Stimulated activated CD4-positive, alpha-beta T cell treated with anti-CD3 and anti-CD28 coated beads, Interleukin-15, amount 100 ng/mL, for 48 hours (primary cell): ENCODE measurements around the gene CEP162.
"Not testable (repeated sequence)": the region's sequence is repeated elsewhere in the genome, so short reads cannot be mapped to it uniquely, and the experiment has no call there.

Experiments
- DNase-seq, 2 donors: peaks; one replicate each; pipeline ENCODE4 v3.0.0-alpha.2; 2020; ENCODE audit warnings: low read depth in 2 of 2

Gene CEP162, protein sequence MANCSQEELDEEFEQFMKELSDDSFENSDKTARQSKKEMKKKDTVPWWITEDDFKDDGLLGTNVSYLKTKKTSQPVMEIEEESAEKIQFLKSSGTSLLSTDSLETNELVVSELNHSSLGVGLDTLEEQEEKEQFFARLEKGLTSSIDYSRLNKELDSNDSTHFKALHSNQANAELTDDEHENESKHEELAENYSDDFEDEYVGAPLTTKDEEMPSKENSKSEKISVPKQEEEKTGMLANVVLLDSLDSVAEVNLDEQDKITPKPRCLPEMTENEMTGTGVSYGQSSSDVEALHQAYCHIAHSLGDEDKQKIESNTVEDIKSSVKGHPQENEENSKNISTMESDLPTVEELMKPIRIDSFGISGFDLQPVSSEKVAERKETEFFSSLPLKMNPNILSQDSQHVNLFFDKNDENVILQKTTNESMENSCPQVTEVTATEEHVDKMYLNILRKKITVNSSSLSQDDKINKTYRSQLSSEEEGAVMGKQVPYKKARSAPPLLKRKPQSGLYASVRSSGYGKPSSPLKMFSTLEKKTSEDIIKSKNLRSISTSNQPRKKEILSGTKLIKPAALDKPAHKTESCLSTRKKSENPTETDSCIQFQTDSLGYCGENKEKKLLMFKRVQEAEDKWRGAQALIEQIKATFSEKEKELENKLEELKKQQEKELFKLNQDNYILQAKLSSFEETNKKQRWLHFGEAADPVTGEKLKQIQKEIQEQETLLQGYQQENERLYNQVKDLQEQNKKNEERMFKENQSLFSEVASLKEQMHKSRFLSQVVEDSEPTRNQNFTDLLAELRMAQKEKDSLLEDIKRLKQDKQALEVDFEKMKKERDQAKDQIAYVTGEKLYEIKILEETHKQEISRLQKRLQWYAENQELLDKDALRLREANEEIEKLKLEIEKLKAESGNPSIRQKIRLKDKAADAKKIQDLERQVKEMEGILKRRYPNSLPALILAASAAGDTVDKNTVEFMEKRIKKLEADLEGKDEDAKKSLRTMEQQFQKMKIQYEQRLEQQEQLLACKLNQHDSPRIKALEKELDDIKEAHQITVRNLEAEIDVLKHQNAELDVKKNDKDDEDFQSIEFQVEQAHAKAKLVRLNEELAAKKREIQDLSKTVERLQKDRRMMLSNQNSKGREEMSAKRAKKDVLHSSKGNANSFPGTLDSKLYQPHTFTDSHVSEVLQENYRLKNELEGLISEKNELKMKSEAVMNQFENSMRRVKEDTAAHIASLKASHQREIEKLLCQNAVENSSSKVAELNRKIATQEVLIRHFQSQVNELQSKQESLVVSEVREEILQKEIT (N-terminal part only)

DNA sequence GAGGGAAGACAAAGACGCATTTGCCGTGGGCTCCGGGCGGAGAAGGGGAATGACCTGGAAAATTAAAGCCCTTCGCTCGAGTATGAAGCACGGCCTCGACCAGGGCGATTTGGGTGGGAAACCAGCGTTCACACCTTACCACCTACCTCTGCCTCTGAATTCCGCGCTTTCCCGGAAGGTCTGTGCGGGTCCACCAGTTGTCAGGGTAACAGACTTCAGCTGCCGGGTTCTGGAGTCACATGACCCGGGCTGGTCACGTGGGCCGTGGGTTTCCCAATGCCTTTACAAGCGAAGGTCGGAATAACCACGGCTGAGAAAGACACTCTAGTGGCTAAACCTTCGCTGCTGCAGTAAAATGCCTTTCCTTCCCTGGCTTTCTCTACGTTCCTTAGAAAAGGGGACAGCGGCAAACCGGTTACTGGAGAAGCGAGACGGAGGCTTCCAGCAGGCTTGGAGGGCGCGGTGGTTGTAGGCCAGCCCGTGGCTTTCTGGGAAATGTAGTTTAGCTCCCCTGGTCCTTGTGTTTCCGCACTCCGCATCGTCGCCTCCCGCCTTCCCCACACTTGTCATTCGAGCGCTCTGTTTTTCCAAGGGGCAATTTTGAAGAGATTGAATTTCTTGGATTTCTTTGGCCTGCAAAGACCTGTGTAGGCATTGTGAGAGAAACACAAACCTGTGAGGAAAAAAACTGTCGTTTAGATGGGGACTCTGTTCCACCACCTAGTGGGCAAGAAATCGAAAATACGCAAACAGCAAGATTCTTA lies at the start of gene CEP162:
Gene CEP162, minus strand, starts transcription at position 210 of the 764 bp plus-strand sequence. CDS start 1,250 bp downstream, outside the sequence.
- DNase-seq, result peak; percentile 74 to 80

DNA sequence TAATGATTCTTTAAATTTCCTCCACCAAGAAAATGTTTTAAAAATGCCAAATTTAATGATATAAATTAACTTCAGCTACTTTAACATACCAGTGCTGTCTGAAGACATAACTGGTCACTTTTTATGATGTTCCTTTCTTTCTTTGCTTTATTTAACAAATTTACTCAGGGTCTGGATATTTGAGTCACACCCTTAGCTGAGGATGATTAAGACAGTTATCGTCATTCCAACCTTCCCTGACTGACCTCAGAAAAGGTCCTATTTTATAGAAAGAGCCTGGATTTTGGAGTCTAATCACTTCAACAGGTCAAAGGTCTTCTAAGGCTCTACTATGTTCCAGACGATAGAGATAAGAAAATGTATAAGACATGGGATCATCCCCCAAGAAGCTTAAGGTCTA lies 47.4 kb upstream of the CEP162 start:
- DNase-seq, result no peak

DNA sequence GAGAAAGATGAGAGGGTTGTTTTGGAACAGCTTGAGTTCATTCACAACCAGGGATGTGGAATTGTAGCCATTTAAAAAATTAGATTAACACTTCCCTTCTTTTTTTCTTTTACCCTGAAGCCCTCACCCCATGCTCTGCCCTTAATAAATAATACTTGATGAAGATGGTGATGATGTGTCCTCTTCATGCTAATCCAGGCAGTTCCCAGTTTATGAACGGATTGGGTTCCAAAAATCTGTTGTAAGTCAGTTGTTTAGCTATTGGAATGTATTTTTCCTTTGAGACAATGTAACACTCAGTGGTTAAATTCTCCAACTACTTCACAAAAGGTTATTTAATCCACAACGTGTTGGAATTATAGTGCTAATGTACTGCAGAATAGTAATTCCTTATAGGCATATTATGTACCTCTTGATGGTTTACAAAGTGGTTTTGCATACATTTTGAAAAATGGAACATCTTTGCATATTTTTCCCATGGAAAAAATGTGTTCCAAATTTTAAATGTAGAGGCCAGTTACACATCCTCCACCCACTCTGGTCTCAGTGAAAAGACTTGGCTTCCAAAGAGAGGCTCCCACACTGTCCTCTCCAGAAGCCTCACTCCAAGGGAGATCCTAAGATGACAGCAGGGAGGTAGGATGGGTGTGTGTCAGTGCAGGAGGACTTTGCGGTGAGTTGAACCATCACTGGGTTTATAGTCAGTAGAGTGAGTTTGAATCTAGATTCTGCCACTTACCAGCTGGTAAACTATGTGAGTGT lies 45.8 kb upstream of the CEP162 start:
- no peak for DNase-seq

DNA sequence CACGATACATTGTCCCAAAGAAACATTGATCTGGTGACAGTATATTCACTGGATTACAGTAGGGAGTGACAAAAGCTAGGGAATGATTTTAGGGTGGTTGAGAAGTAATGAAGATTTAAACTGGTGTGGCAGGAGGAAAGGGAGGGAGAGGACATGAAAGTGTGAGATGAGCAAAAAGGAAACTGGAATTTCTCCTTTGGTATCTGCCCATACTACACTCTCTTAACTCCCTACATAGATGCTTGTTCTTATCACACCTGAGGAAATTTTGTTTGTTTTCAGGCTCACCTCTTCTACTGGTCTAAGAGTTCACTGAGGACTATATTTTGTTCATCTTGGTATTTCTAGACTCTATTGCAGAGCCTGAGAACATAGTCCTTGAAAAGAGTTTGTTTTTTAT lies 44.9 kb upstream of the CEP162 start:
- no peak for DNase-seq

DNA sequence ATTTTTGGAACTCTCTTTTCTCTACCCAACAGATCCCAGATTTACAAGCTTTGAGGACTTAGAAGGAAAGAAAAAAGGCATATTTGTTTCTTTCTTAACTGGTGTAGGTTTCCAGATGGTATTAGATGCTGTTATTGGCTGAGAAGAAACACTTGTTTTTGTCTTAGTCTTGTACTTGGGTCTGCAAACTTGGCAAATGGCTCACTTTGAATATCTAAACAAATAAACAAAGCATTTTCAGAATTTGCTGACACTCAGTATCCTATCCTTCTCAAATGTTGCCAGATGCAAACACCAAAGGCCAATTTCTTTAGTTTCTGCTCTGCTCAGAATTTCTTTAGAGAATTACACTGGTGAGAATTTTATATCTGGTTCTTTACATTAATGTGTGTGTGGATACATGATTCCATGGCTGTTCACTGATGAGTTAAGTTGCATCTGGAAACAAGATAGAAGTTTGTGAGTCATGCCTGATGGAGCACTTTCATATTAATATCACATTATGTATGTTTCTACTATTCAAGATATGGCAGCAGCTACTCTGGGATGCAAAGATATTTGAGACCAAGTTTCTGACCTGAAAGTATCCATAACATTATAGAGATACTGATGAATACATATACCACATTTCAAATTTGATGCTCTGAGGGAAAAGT lies 43.7 kb upstream of the CEP162 start:
- DNase-seq, result no peak

DNA sequence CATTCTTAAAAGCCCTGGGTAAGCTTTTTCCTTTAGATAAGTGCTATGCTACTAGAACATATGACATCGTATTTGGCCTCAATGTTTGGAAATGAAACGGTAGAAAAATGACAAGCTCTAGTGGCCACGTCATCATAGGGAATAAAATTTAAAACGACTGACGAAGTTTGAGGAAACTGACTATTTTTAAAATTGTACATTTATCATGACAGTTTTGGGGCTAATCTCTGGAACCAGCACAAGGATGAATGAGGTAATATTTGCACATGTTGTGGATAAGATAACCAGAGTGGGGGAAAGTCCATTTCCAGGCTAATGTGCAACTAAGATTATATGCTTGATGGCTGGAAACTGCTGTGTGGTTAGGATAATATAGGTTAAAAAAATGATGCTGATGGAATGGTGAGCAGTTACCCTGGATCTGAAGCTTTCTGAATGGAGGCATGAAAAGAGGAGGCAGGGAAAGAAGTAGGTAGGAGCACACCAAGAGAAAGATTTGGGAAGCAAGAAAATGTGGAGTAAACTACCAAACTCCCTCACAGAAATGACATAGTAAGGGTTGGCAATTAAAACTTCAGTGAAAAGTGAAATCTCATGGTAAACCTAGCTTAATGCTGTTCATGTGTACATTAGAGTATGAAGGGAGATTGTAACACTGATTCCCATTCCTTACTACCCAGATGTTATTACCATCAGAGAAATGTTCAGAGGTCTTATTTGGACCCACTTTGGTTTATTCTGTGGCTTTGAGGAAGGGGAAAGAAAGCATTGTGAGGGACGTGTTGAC lies 42.7 kb upstream of the CEP162 start:
- no peak for DNase-seq

DNA sequence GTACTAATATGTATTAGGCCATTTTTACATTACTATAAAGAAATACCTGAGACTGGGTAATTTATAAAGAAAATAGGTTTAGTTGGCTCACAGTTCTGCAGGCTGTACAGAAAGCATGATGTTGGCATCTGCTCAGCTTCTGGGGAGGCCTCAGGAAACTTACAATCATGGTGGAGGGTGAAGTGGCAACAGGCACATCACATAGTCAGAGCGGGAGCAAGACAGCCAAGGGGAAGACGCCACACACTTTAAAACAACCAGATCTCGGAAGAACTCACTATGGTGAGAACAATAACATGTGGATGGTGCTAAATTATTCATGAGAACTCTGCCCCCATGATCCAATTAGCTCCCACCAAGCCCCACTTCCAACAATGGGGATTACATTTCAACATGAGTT lies 41.3 kb upstream of the CEP162 start:
- no peak for DNase-seq

DNA sequence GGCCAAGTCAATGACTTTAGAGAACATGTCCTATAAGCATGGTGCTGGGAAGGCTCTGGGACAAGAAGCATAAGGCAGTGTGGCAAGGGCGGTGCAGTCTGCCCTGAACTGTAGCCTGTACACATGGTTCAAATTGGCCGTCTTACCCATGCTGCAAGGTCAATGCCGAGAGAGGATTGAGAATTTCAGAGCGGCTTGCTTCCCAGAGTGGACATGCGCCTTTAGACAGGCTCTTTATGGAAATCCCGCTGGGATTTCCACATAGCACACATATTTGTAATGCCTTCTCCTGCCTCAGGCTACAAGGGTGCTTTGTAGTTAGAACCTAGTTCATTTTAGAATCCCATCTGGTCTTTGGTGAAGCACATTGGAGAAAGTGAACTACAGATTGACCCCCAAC lies 36.1 kb upstream of the CEP162 start:
- no peak for DNase-seq

DNA sequence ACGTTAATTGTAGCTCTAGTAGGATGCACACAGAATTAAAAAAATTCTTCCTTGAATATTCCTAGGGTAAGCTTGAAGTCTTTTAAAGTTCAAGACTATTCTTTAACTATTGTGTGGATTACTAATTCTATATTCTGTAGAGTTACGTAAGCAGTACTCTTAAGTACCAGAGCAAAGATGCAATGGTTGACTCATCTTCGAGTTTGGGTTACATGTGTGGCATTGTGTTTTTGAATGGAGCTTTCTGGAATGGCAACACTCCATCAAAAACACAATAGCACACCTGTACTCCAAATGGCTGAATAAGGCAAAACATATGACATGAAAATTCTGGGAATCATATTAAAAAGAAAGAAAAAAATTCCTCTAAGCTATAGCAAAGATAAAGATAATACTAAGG lies 33.5 kb upstream of the CEP162 start:
- DNase-seq, result no peak

DNA sequence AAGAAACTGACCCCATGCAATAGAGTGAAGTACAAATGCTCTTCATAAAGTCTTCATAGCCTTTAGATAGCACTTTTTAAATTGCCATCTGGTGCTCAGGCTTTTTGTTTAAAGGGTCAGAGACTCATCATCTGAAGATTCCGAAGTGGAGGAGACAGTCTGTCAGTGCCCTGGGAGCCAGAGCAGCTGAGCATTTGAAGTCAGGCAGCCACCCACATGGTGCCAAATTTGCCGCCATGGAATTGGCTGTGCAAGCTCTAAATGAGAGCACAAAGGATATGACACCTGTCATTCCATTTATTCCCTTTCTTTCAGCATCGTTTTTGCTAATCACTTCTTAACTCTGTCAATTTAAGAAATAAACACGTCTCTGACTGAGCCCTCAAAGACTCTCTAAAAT lies 32.8 kb upstream of the CEP162 start:
- DNase-seq, result no peak

DNA sequence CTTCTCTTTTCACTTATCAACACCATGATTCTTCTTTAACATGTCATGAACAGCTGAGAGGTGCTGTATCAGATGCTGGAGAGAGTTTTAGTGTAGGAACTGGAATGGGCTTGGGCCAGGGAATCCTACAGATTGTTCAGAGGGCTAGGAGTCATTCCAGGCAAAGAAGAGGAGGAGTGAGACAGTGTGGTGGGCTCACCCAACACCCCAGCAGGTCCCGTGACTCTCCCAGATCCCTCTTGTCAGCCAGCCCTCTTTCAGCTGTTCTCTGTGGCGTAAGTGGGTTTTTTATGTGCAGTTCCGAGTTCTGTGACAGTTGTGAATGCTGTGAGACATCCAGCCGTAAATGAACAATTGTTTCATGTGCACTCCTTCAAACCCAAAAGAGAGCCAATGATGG lies 31.4 kb upstream of the CEP162 start:
- no peak for DNase-seq

DNA sequence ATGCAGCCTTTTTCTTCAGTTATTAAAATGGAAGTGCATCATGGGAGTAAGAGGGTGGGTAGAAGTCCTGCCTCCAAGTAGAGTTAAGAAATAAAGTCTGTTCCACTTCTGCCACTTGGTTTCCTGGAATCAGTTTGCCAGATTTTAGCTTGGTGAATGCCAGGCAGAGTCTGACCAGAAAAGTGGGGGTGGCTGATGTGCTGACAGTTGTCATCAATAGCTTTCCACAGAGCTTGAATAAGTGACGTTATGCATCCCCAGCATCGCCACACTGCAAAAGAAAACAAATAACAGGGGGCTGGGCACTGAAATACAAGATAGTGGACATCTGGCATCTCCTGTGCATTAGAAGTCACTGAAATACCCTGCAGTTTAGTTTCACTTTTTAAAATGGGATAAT lies 30.8 kb upstream of the CEP162 start:
- DNase-seq, result no peak

DNA sequence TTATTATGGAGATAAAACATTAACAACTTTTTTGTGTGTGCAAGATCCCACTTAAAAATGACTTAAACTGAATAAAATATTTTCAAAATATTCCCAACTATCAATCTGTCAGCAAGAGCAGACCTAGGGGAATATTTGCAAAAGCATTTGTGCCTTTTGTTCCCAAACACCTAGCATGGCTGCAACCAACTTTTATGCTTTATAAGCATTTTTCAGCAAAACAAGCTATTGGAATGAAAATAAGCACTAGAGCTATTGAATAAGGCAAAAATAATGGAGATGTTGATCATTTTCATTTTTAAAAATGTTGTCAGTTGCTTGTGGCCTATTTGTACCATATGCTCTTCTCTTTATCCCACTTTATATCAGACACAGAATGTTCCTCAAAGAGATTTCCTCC lies 28.2 kb upstream of the CEP162 start:
- DNase-seq, result no peak

DNA sequence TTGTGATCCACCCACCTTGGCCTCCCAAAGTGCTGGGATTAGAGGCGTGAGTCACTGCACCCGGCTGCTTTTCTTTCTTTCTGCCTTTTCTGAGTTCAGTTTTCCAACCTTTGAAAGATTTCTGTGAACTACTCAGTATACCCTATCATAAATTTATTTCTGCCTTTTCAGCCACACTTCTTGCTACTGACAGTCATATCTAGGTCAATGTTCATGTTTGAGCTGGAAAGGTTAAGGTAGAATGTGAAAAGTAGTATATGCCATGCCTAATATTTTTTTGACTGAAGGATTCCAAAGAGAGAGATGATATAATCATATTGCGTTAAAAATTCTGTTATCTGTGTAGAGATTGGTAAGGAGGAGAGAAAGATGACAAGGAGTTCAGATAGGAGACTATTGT lies 25.9 kb upstream of the CEP162 start:
- no peak for DNase-seq

DNA sequence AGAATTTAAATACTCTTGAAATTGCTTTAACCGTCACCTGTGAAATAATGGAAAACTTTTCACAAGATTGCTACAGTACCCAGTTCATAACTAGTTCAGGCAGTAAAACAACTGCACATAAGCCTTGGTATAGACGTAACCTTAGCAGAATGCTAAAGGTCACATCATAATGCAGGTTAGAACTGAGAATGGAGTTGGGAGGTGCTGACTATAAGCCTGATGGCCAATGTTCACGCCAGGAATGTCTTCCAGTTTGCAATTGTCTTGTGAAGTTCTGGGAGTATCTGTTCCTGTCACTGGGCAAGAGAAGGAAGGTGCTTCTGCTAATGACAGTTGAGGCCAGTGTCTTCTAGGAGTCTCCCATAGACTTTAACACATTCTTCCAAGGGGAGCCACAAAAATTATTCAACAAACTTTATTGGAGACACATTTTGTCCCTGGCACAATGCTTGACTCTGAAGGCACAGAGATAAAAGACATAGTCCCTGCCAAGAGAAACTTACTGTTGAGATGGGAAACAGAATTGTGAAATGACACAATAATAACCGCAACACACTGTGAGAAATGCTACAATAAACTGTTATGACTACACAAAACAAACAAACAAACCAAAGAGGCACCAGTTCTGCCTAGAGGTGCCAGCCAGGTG lies 24.6 kb upstream of the CEP162 start:
- no peak for DNase-seq

DNA sequence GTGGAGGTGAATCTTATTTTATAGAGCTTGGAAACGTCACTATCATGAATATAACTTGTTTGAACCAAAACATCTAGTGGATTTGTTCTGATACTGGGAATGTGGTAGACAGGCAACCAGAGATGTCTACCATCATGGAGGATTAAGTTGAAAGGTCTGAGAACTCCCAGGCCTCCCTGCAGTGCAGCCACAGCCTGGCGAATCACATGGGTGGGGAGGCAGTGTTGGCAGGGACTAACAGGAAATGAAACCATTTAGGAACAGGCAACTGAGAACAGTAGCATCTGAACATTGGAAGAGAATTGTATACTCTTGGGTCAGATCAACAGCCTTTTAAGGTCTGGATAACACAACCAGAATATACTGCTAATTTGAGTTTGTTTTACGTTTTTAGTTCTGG lies 22.3 kb upstream of the CEP162 start:
- DNase-seq, result no peak

DNA sequence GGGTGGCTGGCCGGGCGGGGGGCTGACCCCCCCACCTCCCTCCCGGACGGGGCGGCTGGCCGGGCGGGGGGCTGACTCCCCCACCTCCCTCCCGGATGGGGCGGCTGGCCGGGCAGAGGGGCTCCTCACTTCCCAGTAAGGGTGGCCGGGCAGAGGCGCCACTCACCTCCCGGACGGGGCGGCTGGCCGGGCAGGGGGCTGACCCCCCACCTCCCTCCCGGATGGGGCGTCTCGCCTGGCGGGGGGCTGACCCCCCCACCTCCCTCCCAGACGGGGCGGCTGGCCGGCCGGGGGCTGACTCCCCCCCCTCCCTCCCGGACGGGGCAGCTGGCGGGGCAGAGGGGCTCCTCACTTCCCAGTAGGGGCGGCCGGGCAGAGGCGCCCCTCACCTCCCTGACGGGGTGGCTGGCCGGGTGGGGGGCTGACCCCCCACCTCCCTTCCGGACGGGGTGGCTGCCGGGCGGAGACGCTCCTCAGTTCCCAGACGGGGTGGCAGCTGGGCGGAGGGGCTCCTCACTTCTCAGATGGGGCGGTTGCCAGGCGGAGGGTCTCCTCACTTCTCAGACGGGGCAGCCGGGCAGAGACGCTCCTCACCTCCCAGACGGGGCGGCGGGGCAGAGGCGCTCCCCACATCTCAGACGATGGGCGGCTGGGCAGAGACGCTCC lies 17.1 kb upstream of the CEP162 start:
- DNase-seq, result not testable (repeated sequence)

DNA sequence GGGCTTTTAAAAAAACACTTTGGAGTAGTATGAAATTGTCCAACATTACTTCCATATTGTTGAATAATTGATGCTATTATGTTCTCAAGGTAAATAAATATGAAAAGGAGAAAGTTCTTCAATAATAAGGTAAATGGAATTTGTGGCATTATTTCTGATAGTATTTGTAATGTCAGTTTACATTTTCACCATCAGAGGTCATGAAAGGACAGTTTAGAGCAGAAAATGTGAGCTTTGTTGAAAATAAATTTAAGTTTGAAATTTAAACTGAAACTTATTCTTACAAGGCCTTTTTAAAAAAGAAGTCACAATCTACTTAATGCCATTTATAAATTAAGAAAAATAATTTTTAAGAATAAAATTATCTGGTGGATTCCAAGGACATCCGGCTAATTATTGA lies 15.8 kb upstream of the CEP162 start:
- no peak for DNase-seq
